A549 (cell line): Measurements from ENCODE around the gene TBC1D1.

ENCODE experiments used
- CBX2 ChIP-seq: fragments of 200-600 bp; sonication (generic); IDR thresholded peaks from 2 replicates; pipeline ENCODE4 v1.6.1; 2016; ENCODE audit warnings: low read depth, mild to moderate bottlenecking, borderline replicate concordance
- CTCF ChIP-seq: fragments of >200 bp; sonication (Bioruptor Twin); formaldehyde crosslinking; IDR thresholded peaks from 3 replicates; pipeline ENCODE4 v1.5.1; 2016
- EP300 ChIP-seq, 2 experiments: fragments of >200 bp; sonication (Bioruptor Twin); formaldehyde crosslinking; IDR thresholded peaks; 2 replicates in 1 of 2; 3 replicates in 1 of 2; pipeline ENCODE4 v1.6.1; 2016 to 2017
- JUN ChIP-seq, 2 experiments: fragments of >200 bp; sonication (Bioruptor Twin); formaldehyde crosslinking; IDR thresholded peaks; 2 replicates in 1 of 2; 3 replicates in 1 of 2; pipeline ENCODE4 v1.6.1; 2016 to 2017
- PBX3 ChIP-seq: IDR thresholded peaks from 2 replicates; pipeline ENCODE4 v1.6.1; 2012
- POLR2A ChIP-seq: IDR thresholded peaks from 2 replicates; pipeline ENCODE4 v1.6.1; 2012; ENCODE audit warnings: mild to moderate bottlenecking, low read length

GRCh38 chr4:37981844-37982720, 91.2 kb downstream of the TBC1D1 start:
- TF ChIP-seq CTCF (no peak), CBX2 (no peak), POLR2A (no peak), PBX3 (no peak), EP300 (IDR thresholded peaks at IDR 0.05) (no peak), JUN (IDR thresholded peaks at IDR 0.05) (no peak)
